NCI-H1092 treated with DMSO at 0.1 percent for 48 hours (cell line): Measurements from ENCODE around the gene ELOF1.
"Not testable (repeated sequence)": the region's sequence is repeated elsewhere in the genome, so short reads cannot be mapped to it uniquely, and the experiment has no call there.

ENCODE experiments used
- DNase-seq: peaks from one replicate; lab custom pipeline; 2025; lab: John Stamatoyannopoulos, UW

The ELOF1 gene

DNA sequence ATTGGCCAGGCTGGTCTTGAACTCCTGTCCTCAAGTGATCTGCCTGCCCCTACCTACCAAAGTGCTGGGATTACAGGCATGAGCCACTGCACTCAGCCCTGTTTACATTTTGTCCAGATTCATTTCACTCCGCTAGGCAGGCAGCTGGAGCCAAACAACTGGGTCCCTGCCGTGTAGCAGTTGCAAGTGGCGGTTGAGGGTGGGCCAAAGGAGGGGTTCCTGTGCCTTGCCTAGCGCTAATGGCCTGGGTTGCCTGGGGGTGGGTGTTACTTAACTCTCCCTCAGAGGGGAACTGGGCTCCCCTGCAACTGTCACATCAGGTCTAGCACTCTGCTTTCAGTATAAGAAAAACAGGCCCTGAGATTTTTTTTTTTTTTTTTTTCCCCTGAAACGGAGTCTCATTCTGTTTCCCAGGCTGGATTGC is 11.0 kb upstream of the ELOF1 start:
- DNase-seq = no peak

DNA sequence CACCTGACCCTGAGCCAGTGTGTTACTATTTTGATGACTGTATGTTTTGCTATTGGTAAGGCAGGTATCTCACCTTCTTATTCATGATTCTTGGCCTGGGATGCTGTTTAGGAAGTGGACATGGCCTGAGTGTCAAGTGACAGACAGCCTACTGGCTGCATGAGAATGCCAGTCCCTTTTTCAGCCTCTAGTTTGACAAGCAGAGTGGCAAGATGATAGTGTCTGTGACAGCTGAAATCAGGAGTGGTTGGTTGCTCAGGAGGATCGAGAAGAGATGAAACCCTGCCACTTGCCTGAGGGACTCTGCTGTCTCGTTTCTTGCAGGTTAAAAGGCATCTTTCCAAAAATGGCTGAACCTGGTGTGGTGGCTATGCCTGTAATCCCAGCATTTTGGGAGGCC is 7.1 kb upstream of the ELOF1 start:
- DNase-seq = no peak

DNA sequence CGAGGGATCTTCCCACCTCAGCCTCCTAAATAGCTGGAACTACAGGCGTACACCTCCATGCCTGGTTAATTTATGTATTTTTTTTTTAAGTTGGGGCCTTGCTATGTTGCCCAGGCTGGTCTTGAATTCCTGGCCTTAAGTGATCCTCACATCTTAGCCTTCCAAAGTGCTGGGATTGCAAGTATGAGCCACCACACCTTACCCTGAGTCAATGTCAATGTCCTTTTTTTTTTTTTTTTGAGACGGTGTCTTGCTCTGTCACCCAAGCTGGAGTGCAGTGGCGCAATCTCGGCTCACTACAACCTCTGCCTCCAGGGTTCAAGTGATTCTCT is 6.6 kb upstream of the ELOF1 start:
- DNase-seq = not testable (repeated sequence)

DNA sequence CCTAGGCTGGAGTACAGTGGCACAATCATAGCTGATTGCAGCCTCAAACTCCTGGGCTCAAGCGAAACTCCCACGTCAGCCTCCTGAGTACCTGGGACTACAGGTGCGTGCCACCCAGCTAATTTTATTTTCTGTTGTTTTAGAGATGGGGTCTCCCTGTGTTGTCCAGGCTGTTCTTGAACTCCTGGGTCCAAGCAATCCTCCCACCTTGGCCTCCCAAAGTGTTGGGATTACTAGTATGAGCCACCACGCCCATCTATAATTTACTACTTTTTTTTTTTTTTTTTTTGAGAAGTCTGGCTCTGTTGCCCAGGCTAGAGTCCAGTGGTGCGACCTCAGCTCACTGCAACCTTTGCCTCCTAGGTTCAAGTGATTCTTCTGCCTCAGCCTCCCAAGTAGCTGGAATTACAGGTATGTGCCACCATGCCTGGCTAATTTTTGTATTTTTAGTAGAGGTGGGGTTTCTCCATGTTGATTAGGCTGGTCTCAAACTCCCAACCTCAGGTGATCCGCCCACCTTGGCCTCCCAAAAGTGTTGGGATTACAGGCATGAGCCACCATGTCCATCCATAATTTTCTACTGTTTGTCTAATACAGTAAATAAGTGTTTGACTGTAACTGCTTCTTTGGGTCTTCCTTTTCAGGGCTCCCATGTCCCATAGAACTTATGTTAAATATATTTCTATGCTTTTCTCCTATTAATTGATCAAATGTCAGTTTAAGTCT is 5.2 kb upstream of the ELOF1 start:
- DNase-seq = not testable (repeated sequence)

DNA sequence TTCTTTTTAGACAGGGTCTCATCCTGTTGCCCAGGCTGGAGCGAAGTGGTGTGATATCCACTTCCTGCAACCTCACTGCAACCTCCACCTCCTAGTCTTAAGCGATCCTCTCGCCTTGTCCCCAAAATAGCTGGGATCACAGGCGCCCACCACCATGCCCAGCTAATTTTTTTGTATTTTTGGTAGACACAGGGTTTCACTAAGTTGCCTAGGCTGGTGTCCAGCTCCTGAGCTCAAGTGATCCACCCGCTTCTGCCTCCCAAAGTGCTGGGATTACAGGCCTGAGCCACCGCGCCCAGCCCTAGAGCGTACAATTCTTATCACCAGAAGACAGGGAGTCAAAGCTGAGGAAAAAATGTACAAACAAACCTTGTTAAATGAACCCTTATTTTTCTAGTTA is 4.5 kb upstream of the ELOF1 start:
- DNase-seq = no peak

DNA sequence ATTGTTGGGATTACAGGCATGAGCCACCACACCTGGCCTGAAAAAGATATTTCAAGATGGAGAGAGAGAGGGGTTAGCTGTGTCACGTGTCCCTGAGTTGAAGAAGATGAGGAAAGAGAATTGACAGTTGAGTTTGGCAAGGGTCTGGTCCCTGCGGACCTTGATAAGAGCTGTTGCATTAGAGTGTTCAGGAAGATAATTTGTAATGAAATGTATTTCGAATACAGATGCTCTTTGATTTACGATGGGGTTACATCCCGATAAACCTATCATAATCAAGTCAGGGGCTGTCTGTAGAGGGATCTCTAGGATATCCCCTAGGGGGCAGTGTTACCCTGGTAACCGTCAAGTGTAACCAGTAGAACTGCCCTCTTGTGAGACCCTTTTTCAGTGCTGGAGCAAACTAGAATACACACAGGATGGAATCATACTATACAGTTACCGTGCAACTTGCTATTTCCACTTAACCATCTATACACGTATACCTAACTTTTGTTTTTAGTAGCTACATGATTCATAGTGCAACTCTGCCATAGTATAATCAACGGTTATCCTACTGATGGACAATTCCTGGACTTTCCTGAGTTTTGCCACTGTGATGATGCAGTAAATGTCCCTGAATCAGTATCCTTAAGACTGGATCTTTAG is 1.5 kb upstream of the ELOF1 start:
- peak; percentile 72 for DNase-seq

DNA sequence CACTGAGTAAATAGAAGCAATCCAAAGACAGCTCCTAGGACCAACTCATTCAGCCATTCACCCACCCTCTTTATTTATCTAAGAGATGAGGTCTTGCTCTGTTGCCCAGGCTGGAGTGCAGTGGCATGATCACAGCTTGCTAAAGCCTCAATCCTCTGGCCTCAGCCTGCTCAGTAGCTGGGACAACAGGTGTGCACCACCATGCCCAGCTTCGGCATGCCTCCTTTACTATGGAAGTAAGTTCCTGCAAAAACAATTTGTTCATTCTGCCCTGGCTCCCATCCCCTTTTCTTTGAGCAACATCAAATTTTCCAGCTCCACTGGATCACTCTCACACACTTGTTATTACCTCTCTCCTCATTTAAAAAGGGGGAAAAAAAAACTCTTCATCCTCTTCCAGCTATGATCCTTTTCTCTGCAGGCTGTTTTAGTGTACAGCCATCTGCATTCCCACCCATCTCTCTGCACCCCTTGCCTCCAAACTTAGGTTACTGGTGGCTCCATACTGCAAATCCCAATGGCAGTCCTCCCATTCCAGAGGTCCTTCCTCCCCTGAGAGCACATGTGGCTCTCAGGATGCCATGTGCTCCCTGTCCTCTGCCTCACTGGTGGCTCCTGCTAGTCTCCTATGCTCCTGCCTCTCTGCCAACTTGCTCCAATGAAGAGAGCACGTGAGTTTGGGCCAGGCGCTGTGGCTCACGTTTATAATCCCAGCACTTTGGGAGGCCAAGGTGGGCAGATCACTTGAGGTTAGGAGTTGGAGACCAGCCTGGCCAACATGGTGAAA is 2.2 kb downstream of the ELOF1 start:
- no peak for DNase-seq

DNA sequence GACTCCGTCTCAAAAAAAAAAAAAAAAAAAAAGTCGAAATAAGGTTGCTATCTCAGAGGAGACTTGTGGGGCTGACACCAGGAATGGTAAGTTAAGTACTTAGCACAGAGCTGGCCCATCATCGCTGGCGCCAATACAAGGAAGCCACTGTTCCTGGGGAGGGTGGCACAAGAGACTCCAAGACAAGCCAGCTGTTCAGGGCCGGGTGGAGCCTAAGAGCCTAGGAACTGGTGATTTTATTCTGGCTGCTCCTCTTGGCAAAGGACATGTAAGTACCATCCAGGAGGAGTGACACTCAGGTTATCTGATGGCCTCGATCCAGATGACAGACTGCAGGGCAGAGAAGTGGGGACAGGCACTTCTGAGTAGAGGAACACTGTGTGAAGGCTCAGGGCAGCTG is 3.8 kb downstream of the ELOF1 start:
- DNase-seq = no peak

DNA sequence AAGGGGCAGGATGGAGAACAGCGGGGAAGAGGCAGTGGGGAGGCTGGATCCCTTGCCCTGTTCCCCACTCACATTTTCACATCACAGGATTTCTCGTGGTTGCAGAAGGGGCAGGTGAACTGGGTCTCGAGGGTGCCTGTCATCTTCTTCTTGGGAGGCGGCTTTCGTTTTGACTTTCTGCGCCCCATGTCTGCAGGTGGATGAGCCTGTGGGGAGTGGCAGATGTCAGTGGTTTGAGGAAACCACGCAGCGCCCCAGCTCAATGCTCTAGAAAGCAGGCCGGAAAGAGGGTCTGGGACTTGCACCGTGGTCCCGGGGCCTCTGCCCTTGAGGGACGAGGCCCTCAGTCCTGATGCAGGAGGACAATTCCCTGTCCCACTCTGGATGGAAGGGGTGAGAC is 4.9 kb downstream of the ELOF1 start:
- DNase-seq = no peak

DNA sequence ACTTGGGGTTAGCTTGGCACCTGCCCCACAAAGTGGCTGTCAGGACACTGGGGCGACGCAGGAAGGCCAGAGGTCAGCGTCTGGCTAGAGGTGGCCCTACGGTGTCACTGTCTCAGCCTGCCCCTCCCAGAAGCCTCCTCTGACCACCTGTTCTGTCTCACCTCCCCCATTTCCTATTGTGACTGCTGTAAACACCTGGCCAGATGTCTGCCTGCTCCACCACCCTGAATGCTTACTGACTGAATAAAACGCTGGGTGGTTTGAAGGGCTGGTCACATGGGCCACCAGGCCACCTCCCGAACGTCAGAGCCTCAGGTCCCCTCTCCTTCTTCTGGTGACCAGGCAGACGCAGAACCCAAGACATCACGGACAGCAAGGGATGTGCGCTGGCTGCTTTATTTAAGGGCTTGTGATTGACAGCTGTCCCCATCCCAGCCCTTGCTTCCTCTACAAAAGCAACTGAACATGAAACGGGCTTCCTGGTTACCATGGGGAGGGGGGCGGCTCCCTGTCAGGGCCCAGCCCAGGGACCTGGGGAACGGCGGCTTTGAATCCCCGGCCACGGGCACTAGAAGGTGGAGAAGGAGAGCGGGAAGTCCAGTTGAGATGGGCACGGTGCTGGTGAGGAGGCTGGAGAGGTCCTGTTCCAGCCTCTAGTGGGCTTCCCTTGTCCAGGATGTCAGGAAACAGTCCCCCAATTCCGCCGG is 6.2 kb downstream of the ELOF1 start:
- DNase-seq = no peak

DNA sequence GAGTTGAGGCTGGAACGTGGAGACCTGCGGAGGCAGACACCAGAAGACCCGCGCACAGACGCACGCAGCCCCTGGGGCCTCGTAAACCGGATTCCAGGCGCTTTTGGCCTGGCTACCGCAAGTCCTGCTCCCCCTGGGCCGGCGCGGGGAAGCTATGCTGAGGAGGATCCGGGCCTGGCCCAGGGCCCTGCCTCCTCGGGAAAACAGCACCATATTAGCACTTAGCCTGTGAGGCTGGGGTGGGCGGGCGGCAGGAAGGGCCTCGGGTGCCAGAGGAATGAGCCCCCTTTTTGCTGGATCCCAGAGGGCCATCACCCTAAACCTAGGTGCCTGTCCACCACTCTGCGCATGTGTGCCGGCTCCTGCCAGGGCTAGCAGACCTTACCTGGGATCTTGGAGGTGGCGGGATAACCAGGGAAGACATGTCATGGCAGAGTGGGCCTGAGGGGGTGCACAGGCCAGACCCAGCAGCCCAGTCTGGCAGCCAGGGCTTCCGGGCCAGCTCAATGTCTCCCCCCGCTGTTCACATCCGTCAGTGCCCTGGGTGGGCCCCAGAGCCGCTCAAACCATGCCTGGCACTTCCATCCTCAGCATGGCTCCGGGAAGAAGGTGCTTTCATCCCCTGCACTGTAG is 7.3 kb downstream of the ELOF1 start:
- no peak for DNase-seq

DNA sequence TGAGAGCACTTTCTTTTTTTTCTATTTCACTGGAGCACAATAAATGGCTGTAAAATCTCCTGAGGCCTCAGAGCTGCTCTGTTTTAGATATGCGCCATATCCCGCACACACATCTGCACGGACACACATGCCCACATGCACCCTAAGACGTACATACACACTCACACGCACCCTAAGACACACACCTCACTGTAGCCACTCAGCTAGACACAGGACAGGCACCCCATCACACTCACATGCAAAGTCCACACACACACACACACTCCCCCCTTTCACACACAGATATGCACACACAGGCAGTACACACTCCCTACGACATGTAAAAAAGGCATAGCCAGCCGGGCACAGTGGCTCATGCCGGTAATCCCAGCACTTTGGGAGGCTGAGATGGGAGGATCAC is 8.8 kb downstream of the ELOF1 start:
- DNase-seq = no peak

DNA sequence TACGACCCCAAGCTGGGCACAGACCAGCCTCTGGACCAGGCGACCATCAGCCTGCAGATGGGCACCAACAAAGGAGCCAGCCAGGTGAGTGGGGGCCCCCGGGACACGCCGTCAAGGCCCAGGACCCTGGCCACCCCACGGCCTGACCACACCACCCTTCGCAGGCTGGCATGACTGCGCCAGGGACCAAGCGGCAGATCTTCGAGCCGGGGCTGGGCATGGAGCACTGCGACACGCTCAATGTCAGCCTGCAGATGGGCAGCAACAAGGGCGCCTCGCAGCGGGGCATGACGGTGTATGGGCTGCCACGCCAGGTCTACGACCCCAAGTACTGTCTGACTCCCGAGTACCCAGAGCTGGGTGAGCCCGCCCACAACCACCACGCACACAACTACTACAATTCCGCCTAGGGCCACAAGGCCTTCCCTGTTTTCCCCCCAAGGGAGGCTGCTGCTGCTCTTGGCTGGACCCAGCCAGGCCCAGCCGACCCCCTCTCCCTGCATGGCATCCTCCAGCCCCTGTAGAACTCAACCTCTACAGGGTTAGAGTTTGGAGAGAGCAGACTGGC is 9.6 kb downstream of the ELOF1 start:
- DNase-seq = no peak

DNA sequence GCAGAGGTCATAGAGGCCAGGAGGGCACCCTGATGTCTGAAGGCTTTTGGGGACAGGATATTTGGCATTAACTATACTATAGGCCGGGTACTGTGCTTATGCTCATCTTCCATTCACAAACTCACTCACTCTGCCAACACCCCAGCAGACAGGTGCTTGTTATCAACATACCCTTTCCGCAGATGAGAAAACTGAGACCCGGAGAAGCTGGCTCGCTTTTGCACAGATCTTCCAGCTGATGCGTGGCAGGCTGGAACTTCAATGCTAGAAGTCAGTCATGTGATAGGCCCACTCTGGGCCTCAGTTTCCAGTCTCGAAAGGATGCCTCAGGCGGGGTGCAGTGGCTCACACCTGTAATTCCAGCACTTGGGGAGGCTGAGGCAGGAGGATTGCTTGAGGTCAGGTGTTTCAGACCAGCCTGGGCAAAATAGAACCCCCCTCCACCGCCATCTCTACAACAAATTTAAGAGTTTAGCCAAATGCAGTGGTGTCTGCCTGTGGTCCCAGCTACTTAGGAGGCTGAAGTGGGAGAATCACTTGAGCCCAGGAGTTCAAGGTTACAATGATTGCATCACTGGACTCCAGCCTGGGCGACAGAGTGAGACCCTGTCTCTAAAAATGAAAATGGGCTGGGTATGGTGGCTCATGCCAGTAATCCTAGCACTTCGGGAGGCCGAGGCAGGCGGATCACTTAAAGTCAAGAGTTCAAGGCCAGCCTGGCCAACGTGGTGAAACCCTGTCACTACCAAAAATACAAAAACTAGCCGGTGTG is 10.9 kb downstream of the ELOF1 start:
- DNase-seq = no peak

DNA sequence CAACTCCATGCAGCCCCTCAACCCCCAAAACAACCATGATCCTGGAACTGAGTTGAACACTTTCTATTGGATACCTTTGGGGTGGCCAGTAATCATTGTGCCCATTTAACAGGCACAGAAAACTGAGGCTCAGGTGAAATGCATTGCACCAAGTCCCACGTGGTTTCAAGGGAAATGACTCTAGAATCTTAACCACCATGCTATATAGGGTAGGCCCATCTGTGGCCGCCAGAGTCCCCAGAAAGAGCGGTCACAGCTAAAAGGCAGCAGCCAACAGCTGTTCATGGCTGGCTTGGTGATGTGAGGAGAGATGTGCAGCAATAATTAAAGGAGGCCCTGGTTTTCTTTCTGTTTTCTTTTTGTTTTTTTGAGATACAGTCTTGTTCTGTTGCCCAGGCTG is 17.8 kb downstream of the ELOF1 start:
- DNase-seq = no peak

DNA sequence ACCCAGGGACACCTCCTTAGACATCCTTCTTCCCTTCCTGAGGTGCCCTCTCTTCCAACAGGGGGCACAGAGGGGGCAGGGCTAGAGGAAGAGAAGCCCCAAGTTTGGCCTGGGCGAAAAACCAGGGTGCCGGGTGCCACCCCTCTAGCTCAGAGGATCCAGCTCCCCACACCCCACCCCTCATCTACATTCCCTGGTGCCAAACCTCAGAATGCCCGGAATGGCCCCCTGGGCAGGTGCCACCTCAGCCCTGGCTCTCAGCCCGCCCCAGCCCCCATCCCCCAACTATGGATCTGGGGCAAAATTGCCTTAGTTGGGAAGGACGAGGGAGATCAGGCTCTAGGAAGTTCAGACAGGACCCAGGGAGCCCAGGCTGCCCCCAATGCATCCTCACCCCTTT is 18.4 kb downstream of the ELOF1 start:
- DNase-seq = no peak

DNA sequence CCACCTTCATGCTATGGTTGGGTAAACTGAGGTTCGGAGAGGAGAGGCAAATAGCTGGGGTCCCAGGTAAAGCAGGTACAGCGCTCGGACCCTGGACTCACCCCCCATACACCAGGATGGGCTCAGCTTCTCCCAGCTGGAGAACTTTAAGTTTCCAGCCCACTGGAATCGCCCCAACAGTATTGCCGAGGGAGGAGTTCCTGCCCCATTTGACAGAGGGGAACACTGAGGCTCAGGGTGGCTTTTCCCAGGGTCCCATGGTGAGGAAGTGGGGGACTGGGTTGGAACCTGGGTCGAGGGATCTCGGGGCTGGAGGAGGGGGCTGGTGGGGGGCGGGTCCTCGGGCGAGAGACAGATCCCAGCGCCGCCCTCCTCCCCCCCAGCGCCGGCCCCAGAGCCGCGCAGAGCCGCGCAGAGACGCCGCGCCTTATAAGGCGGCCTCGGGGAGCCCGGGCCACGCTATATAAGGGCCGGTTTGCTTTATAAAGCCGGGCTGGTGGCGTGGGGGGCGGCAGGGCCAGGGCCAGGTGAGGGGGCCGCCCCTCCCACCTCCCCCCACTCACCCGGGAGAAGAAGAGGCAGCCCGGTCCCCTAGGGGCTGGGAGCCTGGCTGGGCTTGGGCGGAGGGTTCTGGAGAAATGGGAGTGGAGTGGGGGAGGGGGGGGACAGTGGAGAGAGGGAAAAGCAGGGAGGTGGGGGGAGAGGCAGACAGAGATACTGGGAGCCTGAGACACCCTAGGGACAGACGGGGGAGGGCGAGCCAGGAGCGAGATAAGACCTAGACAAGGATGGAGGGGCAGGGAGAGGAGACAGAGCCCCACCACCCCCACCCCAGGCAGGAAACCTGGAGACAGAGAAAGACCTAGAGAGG is 19.3 kb downstream of the ELOF1 start:
- DNase-seq = no peak

DNA sequence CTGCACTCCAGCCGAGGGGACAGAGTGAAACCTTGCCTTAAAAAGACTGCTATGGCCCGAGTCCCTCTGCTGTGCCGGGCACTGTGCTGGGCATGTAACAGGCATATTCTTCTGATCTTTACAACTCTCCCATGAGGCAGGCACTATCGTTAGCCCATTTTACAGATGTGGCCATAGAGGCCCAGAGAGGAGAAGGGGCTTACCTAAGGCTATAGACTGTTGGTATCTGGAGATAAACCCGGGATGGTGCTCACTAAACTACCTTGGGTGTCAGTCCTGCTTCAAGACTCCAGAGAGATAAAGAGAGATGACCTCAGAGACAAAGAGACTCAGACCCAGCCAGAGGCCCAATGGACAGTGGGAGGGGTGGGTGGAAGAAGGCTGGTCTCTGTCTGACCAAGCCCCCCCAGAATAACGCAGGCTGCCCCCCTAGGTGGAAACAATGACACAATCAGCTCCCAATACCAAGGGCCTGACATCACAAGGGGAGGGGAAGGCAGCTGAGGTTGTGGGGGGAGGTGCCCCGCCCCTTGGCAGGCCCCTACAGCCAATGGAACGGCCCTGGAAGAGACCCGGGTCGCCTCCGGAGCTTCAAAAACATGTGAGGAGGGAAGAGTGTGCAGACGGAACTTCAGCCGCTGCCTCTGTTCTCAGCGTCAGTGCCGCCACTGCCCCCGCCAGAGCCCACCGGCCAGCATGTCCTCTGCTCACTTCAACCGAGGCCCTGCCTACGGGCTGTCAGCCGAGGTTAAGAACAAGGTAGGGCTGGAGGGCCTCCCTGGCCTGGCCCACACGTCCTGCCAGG is 20.6 kb downstream of the ELOF1 start, which contains the start of gene CNN1:
Gene CNN1 (plus strand): TSS at position 620 of the 805 bp plus-strand sequence. CDS start 77 bp downstream, at position 697.
- no peak for DNase-seq
